GM12878 (cell line): ENCODE results near the gene GIMAP8. TPM values are rescaled to one million over a fixed set of nuclear protein-coding genes. Genes with fewer than 3 reads are reported as not detected.

Experiments
- ATAC-seq: fragments of 200-7000 bp; cut with Tn5 transposase; 3 replicates; pipeline ENCODE4 v1.9.1; 2020; ENCODE audit warnings: mild to moderate bottlenecking, moderate library complexity
- BruUV-seq: library from RNA; stranded (reverse); fragments of 400-500 nt; replicated peaks from 2 replicates; lab custom pipeline; 2021; lab: Mats Ljungman, UMichigan
- CTCF ChIA-PET: fragments of 300-600 bp; sonication (Branson Sonifier 250); formaldehyde crosslinking; extraction: SDS; loops from one replicate; lab custom pipeline; 2021; ENCODE audit warnings: inconsistent platforms; lab: Yijun Ruan, JAX
- POLR2A ChIA-PET: fragments of 350-600 bp; formaldehyde crosslinking; extraction: SDS; loops from one replicate; lab custom pipeline; 2021; ENCODE audit warnings: inconsistent platforms; lab: Charles Lee
- RAD21 ChIA-PET: fragments of 300-600 bp; sonication (Branson Sonifier 250); formaldehyde crosslinking; loops from one replicate; lab custom pipeline; 2023; ENCODE audit warnings: antibody characterized with exemption; ENCODE audit not compliant: unreplicated experiment; lab: Charles Lee
- SMC1A ChIA-PET: fragments of 300-600 bp; sonication (Branson Sonifier 250); formaldehyde crosslinking; loops from one replicate; lab custom pipeline; 2023; ENCODE audit not compliant: unreplicated experiment, uncharacterized antibody; lab: Charles Lee
- DNase-seq: peaks from one replicate; pipeline ENCODE4 v3.0.0-alpha.2; 2011; ENCODE audit warnings: low read depth, low spot score
- FAIRE-seq: peaks from 3 replicates; lab custom pipeline; 2011; peaks lifted over from hg19 to GRCh38; lab: Jason Lieb, UNC
- H2AFZ ChIP-seq: 2 replicates; pipeline ENCODE4 v1.6.0; 2011; ENCODE audit warnings: low read depth, low read length, control low read depth; ENCODE audit not compliant: control insufficient read depth
- H3K27ac ChIP-seq: 2 replicates; pipeline ENCODE4 v1.5.1; 2011; ENCODE audit warnings: control low read depth; ENCODE audit not compliant: control insufficient read depth, insufficient read depth
- H3K27me3 ChIP-seq, 2 experiments: replicated peaks in 1 of 2; 2 replicates each; pipeline versions ENCODE4 v1.6.0 to v1.6.1; 2011; ENCODE audit warnings: low read length in 1 of 2; ENCODE audit not compliant: control insufficient read depth in 2 of 2, insufficient read depth in 2 of 2
- H3K36me3 ChIP-seq, 2 experiments: 2 replicates each; pipeline ENCODE4 v1.5.1; 2011; ENCODE audit warnings: low read length in 1 of 2; ENCODE audit not compliant: control insufficient read depth in 2 of 2, insufficient read depth in 2 of 2
- H3K4me1 ChIP-seq: 2 replicates; pipeline ENCODE4 v1.6.1; 2011; ENCODE audit warnings: mild to moderate bottlenecking, low read length, moderate library complexity, mixed read lengths; ENCODE audit not compliant: control insufficient read depth, insufficient read depth
- H3K4me2 ChIP-seq: 2 replicates; pipeline ENCODE4 v1.6.0; 2011; ENCODE audit warnings: control low read depth; ENCODE audit not compliant: control insufficient read depth, insufficient read depth
- H3K4me3 ChIP-seq: fragments of 200-600 bp; sonication (generic); 2 replicates; pipeline ENCODE4 v1.5.1; 2016
- H3K79me2 ChIP-seq: 2 replicates; pipeline ENCODE4 v1.6.0; 2011; ENCODE audit warnings: low read length; ENCODE audit not compliant: control insufficient read depth, insufficient read depth
- H3K9ac ChIP-seq: 2 replicates; pipeline ENCODE4 v1.8.0; 2011; ENCODE audit warnings: low read length, control low read depth, mixed read lengths; ENCODE audit not compliant: control insufficient read depth, insufficient read depth
- H3K9me3 ChIP-seq: replicated peaks from 3 replicates; pipeline ENCODE4 v1.5.1; 2011; ENCODE audit warnings: mild to moderate bottlenecking, low read length; ENCODE audit not compliant: control insufficient read depth, insufficient read depth
- H4K20me1 ChIP-seq: 2 replicates; pipeline ENCODE4 v1.6.0; 2011; ENCODE audit not compliant: control insufficient read depth, insufficient read depth
- CEBPB ChIP-seq, 2 experiments: fragments of 150-350 bp in 1 of 2; IDR thresholded peaks; 2 replicates each; pipeline ENCODE4 v1.6.1; 2012 to 2014; ENCODE audit warnings: low read depth in 2 of 2, low read length in 2 of 2, borderline replicate concordance in 1 of 2, inconsistent platforms in 1 of 2
- GATAD2B ChIP-seq: fragments of 450-650 bp; conservative IDR thresholded peaks from 2 replicates; pipeline ENCODE4 v1.6.1; 2017; ENCODE audit warnings: low read depth, mild to moderate bottlenecking, moderate library complexity
- MXI1 ChIP-seq: fragments of 150-350 bp; IDR thresholded peaks from 2 replicates; pipeline ENCODE4 v1.6.1; 2011; ENCODE audit warnings: low read depth, mild to moderate bottlenecking, inconsistent platforms, low read length, improper control_type of control experiment
- NR2F1 ChIP-seq: fragments of 450-650 bp; conservative IDR thresholded peaks from 2 replicates; pipeline ENCODE4 v1.6.1; 2017; ENCODE audit warnings: mild to moderate bottlenecking
- RAD21 ChIP-seq: IDR thresholded peaks from 2 replicates; pipeline ENCODE4 v1.6.1; 2011; ENCODE audit warnings: mild to moderate bottlenecking, low read depth, low read length, moderate library complexity; ENCODE audit not compliant: insufficient read depth
- RB1 ChIP-seq: fragments of 450-650 bp; formaldehyde crosslinking; IDR thresholded peaks from 2 replicates; pipeline ENCODE4 v1.6.1; 2017; ENCODE audit warnings: mild to moderate bottlenecking, borderline replicate concordance
- RFX5 ChIP-seq: IDR thresholded peaks from 2 replicates; pipeline ENCODE4 v1.6.1; 2011; ENCODE audit warnings: low read depth, low read length, improper control_type of control experiment
- USF1 ChIP-seq: IDR thresholded peaks from 2 replicates; pipeline ENCODE4 v1.6.1; 2011; ENCODE audit warnings: borderline replicate concordance, low read depth, mild to moderate bottlenecking, moderate library complexity, mixed read lengths, low read length; ENCODE audit not compliant: insufficient read depth; ENCODE audit errors: extremely low read length
- ZBTB33 ChIP-seq: fragments of 450-650 bp; IDR thresholded peaks from 2 replicates; pipeline ENCODE4 v1.6.1; 2017; ENCODE audit warnings: mild to moderate bottlenecking
- ZBTB4 ChIP-seq: fragments of 450-650 bp; formaldehyde crosslinking; IDR thresholded peaks from 2 replicates; pipeline ENCODE4 v1.4.0; 2022; ENCODE audit warnings: mild to moderate bottlenecking, moderate library complexity
- WGBS: methylation state at CpG from one replicate; pipeline ENCODE4 v1.1.6; 2016; ENCODE audit warnings: low lambda C conversion rate; ENCODE audit not compliant: insufficient replicate concordance, insufficient coverage; ENCODE audit errors: missing lambda C conversion rate; 5-methylcytosine and 5-hydroxymethylcytosine counted together
- in situ Hi-C: fragments of 300-500 bp; cut with MboI; formaldehyde crosslinking; loops from 9 replicates; pipeline ENCODE4 v1.14.3; 2018; ENCODE audit warnings: mixed read lengths
- intact Hi-C: fragments of 100-400 bp; cut with micrococcal nuclease; formaldehyde crosslinking; loops from one replicate; pipeline ENCODE4 v1.14.2; 2022; ENCODE audit not compliant: unreplicated experiment
- polyA plus RNA-seq, 11 experiments: library from polyadenylated mRNA; depleted of rRNA in 4 of 11; unstranded in 6 of 11; stranded (reverse) in 5 of 11; fragments of >200 nt; fragmentation: Nextera tagmentation in 4 of 11; fragmentation: Illumina TruSeq in 1 of 11; extraction: Ambion mirVana in 4 of 11; extraction: Trizol in 1 of 11; gene quantifications; 1 replicate in 1 of 11; 2 replicates in 10 of 11; pipeline versions ENCODE4 v1.2.1 to v1.2.3, GENCODE V29; 2011 to 2016; ENCODE audit warnings: inconsistent platforms in 2 of 11, missing spikeins in 2 of 11, low read depth in 1 of 11
- total RNA-seq, 4 experiments: library from RNA; depleted of rRNA in 3 of 4; stranded (reverse); fragments of >200 nt in 3 of 4; fragmentation: Illumina TruSeq in 1 of 4; extraction: Trizol in 1 of 4; gene quantifications; 2 replicates each; pipeline versions ENCODE4 v1.2.1 to v1.2.3, GENCODE V29; 2013 to 2021

The GIMAP8 gene
- total and polyA plus RNA-seq, 10 of the 15 experiments (the other 5 are each of a cell fraction or from before 2014, with no cell fraction given), result 0.66 to 9.7 (median 4.7) TPM

- Histone ChIP-seq H3K27ac (no peak overlapping the region), H3K36me3 (0 out of 4 replicates have a peak, but pooled peaks cover 0 to 1% of the 10 kb centered on the region in 2 experiments), H3K4me1 (peaks cover 34% of the 10 kb centered on the region), H2AFZ (no peak overlapping the region), H4K20me1 (no peaks in the 10 kb centered on the region), H3K9ac (peak overlapping the region; percentile 28), H3K4me2 (peak overlapping the region; percentile 38; the same call in 1 of the 2 replicates), H3K79me2 (peaks cover 16% of the 10 kb centered on the region), H3K27me3 (no peaks in the 10 kb centered on the region), H3K9me3 (peaks cover 3% of the 10 kb centered on the region), H3K4me3 (0 out of 2 replicates have a peak overlapping the region, but pooled peaks have one; percentile 31)
- in situ Hi-C loops, result no loop called here
- intact Hi-C loops, result loop anchor here (5.0 kb wide), 2 partner anchors 169 to 234 kb away; partner anchors contain the start of gene GIMAP2
- no peak for ATAC-seq
- ChIA-PET POLR2A (no interaction called here), RAD21 (interaction anchor here (0.6 to 5.1 kb wide), 3 partner anchors 127 to 302 kb away, joined by 3 to 75 read pairs (median 13); no protein-coding TSS in a partner anchor), CTCF (no interaction called here), SMC1A (interaction anchor here (1.0 to 2.1 kb wide), 3 partner anchors 26 to 280 kb away, joined by 3 to 4 read pairs (median 3); no protein-coding TSS in a partner anchor)
- no peak for TF ChIP-seq CEBPB (IDR thresholded peaks at IDR 0.05; ENCODE audit: borderline replicate concordance in 1 of 2, low read depth in 2 of 2, low read length in 2 of 2)
- no peak for TF ChIP-seq NR2F1
- TF ChIP-seq RAD21, result no peak
- TF ChIP-seq ZBTB33, result no peak
- TF ChIP-seq MXI1, result no peak
- TF ChIP-seq GATAD2B, result no peak
- no peak for TF ChIP-seq ZBTB4 (CRISPR knock-in tag)
- no peak for TF ChIP-seq USF1
- TF ChIP-seq RFX5, result no peak
- TF ChIP-seq RB1, result no peak
- FAIRE-seq, result no peak
- DNase-seq, result no peak
- BruUV-seq, result no TSS peak
- WGBS, result 98% methylated on average over 8 of the region's 8 CpGs
Observed at GRCh38 chr7:150453181-150453580, 2.8 kb downstream of the GIMAP8 start.
